Esophagus squamous epithelium (tissue), 5 donors: ENCODE measurements around the gene SUCLA2. TPM values are rescaled to one million over a fixed set of nuclear protein-coding genes. Genes with fewer than 3 reads are reported as not detected.

Experiments used
- DNase-seq: peaks from one replicate; lab custom pipeline; 2025; lab: John Stamatoyannopoulos, UW
- H3K27ac ChIP-seq, 4 donors: fragments of 200-600 bp; sonication (generic); one replicate each; pipeline ENCODE4 v1.5.1; 2016 to 2019; ENCODE audit warnings: mild to moderate bottlenecking in 1 of 4
- H3K27me3 ChIP-seq, 4 donors: fragments of 200-600 bp; sonication (generic); 1 replicate in 3 of 4; 2 replicates in 1 of 4; pipeline versions ENCODE4 v1.5.1 to v1.6.0; 2017 to 2021; ENCODE audit warnings: antibody characterized with exemption in 1 of 4
- H3K36me3 ChIP-seq, 3 donors: fragments of 200-600 bp; sonication (generic); one replicate each; pipeline ENCODE4 v1.5.1; 2016 to 2019
- H3K4me1 ChIP-seq, 3 donors: fragments of 200-600 bp; sonication (generic); one replicate each; pipeline ENCODE4 v1.5.1; 2017 to 2019
- H3K4me3 ChIP-seq, 4 donors: fragments of 200-600 bp; sonication (generic); 1 replicate in 3 of 4; 2 replicates in 1 of 4; pipeline ENCODE4 v1.5.1; 2016 to 2019; ENCODE audit warnings: mild to moderate bottlenecking in 2 of 4, moderate library complexity in 1 of 4
- H3K9me3 ChIP-seq, 3 donors: fragments of 200-600 bp; sonication (generic); one replicate each; pipeline ENCODE4 v1.5.1; 2016 to 2019
- POLR2A ChIP-seq, 4 donors: fragments of 450-650 bp; IDR thresholded peaks; one replicate each; pipeline ENCODE4 v1.6.1; 2017; ENCODE audit warnings: antibody characterized with exemption in 4 of 4, mild to moderate bottlenecking in 4 of 4, moderate library complexity in 3 of 4
- WGBS, 2 donors: methylation state at CpG; one replicate each; pipeline ENCODE4 v1.1.5; 2018; 5-methylcytosine and 5-hydroxymethylcytosine counted together
- intact Hi-C: fragments of 100-400 bp; cut with DNase I; formaldehyde crosslinking; loops from one replicate; pipeline ENCODE4 v1.15.0; 2022
- total RNA-seq, 4 donors: library from RNA; depleted of rRNA; stranded (reverse); fragments of >200 nt; gene quantifications; one replicate each; pipeline ENCODE4 v1.1.0, GENCODE V29; 2016
- TF ChIP-seq, protein P1 (sequence below), 6 experiments: fragments of 450-650 bp in 4 of 6; fragments of 200-600 bp in 2 of 6; sonication (generic) in 2 of 6; IDR thresholded peaks; one replicate each; pipeline ENCODE4 v1.5.1; 2016 to 2019; ENCODE audit warnings: antibody characterized with exemption in 6 of 6, mild to moderate bottlenecking in 4 of 6, moderate library complexity in 4 of 6
- donor health status: DM: yes; HTN: yes; CAD: no.

Gene SUCLA2
- total RNA-seq, 4 donors from 2014 or later: 22.7 to 56.6 (median 47.4) TPM

DNA sequence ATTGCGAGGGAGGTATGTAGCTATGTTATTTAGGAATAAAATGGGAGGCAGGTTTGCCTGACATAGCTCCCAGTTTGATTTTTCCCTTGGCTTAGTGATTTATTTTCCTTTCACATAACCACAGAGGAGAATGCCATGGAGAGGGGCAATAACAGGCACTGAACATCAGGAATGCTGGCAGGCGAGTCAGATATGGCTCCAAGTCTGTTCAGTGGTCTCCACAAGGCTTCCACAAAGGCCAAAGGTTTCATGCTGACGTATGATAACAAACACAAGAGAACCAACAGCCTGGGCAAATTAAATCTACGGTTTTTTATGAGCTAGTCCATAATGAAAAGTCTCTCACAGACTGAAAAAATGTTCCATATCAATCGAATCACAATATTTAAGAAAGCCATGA, 66.7 kb downstream of the SUCLA2 start:
- no peak for TF ChIP-seq POLR2A (IDR thresholded peaks at IDR 0.05)
- TF ChIP-seq, protein P1, sequence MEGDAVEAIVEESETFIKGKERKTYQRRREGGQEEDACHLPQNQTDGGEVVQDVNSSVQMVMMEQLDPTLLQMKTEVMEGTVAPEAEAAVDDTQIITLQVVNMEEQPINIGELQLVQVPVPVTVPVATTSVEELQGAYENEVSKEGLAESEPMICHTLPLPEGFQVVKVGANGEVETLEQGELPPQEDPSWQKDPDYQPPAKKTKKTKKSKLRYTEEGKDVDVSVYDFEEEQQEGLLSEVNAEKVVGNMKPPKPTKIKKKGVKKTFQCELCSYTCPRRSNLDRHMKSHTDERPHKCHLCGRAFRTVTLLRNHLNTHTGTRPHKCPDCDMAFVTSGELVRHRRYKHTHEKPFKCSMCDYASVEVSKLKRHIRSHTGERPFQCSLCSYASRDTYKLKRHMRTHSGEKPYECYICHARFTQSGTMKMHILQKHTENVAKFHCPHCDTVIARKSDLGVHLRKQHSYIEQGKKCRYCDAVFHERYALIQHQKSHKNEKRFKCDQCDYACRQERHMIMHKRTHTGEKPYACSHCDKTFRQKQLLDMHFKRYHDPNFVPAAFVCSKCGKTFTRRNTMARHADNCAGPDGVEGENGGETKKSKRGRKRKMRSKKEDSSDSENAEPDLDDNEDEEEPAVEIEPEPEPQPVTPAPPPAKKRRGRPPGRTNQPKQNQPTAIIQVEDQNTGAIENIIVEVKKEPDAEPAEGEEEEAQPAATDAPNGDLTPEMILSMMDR (IDR thresholded peaks at IDR 0.05): no peak
- intact Hi-C loops: no loop called here
- WGBS, 2 donors: 82 to 92% methylated on average over 5 of the region's 5 CpGs
- Histone ChIP-seq H3K27me3 (no peaks in the 10 kb centered on the region), H3K4me3 (no peak overlapping the region), H3K27ac (no peak overlapping the region), H3K36me3 (peaks cover 0 to 15% (median 0%) of the 10 kb centered on the region in 3 donors), H3K4me1 (no peaks in the 10 kb centered on the region), H3K9me3 (no peaks in the 10 kb centered on the region)
- DNase-seq: no peak

DNA sequence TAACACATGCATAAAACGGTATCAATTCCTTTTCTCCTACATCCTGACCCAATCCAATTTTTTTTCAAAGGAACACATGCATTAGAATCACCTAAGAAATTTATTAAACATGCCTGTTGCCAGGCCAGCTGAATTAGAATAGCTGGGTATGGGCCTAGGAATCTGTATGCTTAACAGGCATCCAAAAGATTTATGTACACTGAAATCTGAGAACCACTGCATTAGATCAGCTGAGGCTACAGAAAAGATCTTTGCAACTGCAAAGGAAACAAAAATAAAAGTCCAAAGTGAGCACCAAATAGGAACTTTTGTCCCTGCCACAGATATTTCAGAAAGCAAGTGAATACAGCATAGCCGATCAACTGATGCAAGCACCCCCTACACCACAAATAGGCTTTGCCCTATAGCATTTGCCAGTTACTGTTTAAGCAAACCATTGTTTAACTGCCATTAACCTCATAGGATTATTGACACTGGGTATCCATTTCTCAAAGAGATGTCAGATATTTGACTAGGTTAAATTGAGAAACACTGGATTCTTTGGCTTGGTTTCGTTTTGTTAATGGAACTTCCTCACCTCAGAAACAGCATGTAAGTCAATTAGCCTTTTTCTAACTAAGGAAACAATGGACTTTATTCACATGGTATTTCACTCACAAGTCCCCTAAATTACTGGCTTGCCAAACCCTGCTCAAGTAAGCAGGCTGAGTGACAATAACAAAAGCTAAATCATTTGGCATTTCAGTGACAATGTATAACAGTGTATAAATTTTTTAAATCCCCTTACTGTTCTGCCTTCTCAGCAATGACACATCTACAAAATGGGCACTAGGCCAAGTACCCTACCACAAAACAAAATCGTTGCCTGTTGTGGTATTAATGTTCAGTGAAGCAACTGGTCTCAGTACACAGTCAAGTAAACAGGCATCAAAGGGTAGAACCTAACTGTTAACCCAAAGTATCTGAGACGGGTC, 67.8 kb downstream of the SUCLA2 start:
- 57 to 60% methylated on average over 5 of the region's 5 CpGs for WGBS, 2 donors
- no peak overlapping the region for H3K4me3 ChIP-seq
- DNase-seq: no peak
- H3K4me1 ChIP-seq: no peaks in the 10 kb centered on the region
- intact Hi-C loops: no loop called here
- H3K27me3 ChIP-seq: no peaks in the 10 kb centered on the region
- no peak overlapping the region for H3K27ac ChIP-seq
- peaks cover 0 to 4% (median 0%) of the 10 kb centered on the region in 3 donors for H3K36me3 ChIP-seq
- no peaks in the 10 kb centered on the region for H3K9me3 ChIP-seq
- TF ChIP-seq, protein P1 (IDR thresholded peaks at IDR 0.05): no peak
- no peak for TF ChIP-seq POLR2A (IDR thresholded peaks at IDR 0.05)

DNA sequence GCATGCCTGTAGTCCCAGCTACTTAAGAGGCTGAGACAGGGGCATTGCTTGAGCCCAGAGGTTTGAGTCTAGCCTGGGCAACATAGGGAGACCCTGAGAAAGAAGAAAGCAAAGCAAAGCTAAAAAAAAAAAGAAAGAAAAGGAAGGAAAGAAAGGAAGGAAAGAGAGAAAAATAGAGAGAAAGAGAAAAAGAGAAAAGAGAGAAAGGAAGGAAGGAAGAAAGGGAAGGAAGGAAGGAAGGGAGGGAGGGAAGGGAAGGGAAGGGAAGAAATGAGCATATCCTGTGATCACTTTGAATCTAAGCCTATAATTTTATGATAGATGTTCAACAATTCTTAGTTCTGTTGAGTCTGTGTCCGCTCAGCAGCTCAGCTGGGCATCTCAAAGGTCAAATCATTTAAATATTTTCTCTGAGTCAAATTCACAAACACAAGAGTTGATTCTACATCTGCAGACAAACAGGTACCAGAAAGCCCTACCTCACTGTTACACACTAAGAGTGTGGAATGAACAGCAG, 70.4 kb downstream of the SUCLA2 start:
- intact Hi-C loops: no loop called here

DNA sequence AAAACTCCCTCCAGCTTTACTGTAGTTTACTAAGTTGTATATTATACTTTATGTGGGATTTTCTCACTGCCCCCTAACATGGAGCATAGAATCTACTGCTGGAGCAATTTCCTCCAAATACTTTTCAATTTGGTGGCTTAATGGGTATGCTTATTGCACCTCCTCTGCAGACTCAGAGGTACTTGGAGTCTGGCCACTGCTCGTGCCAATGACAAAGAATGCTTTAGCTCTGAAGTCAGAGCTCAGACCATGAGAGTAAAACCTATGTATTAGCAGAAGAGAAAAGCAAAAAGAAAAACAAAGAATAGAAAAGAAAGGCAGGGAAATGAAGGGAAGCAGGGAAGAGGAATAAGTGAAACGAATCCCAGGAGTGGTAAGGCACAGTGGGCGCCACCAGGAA, 71.9 kb downstream of the SUCLA2 start:
- 60 to 75% methylated on average over 3 of the region's 3 CpGs for WGBS, 2 donors
- no peaks in the 10 kb centered on the region for H3K27me3 ChIP-seq
- TF ChIP-seq, protein P1 (IDR thresholded peaks at IDR 0.05): no peak

More for the DNA sequence above, 70.4 kb downstream of the SUCLA2 start:
- no peaks in the 10 kb centered on the region for H3K4me1 ChIP-seq
- TF ChIP-seq, protein P1 (IDR thresholded peaks at IDR 0.05): no peak
- no peak for TF ChIP-seq POLR2A (IDR thresholded peaks at IDR 0.05)
- no peak for DNase-seq
- no peaks in the 10 kb centered on the region for H3K36me3 ChIP-seq
- no peak overlapping the region for H3K27ac ChIP-seq
- no peaks in the 10 kb centered on the region for H3K27me3 ChIP-seq
- H3K4me3 ChIP-seq: no peak overlapping the region
- no peaks in the 10 kb centered on the region for H3K9me3 ChIP-seq
- 76 to 93% methylated on average over 1 of the region's 1 CpG for WGBS, 2 donors

DNA sequence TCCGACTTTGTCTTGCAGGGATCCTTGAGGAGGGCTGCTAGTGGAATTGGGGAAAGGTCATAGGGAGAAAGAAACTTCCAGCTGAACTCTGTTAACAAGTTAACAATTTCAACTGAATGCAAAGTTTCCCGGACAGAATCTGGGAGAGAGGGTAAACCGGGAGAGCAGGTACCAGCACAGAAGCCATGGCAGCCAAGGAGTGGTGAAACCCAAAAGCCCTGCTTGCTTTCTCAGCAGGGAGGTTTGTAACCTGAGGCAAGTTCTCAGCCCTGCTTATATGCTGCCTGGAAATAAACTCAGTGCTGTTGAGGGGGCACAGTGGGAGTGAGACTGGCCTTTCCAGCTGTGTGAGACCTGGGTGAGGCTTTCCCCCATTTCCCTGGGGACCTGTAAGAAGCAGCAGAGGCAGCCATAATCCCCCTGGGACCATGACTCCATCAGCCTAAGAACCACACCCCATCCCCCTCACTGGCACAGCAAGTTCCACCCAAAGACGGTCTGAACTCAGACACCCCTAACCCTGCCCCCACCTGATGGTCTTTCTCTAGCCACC, 84.0 kb downstream of the SUCLA2 start:
- H3K9me3 ChIP-seq: no peaks in the 10 kb centered on the region
- TF ChIP-seq POLR2A (IDR thresholded peaks at IDR 0.05): no peak
- TF ChIP-seq, protein P1 (IDR thresholded peaks at IDR 0.05): no peak
- intact Hi-C loops: no loop called here
- no peak for DNase-seq
- WGBS, 2 donors: 76 to 92% methylated on average over 3 to 4 of the region's 4 CpGs
- H3K27ac ChIP-seq: no peak overlapping the region
- no peaks in the 10 kb centered on the region for H3K27me3 ChIP-seq
- H3K4me3 ChIP-seq: no peak overlapping the region
- no peaks in the 10 kb centered on the region for H3K36me3 ChIP-seq
- H3K4me1 ChIP-seq: no peaks in the 10 kb centered on the region

More for the DNA sequence above, 71.9 kb downstream of the SUCLA2 start:
- Histone ChIP-seq H3K9me3 (no peaks in the 10 kb centered on the region), H3K4me1 (no peaks in the 10 kb centered on the region), H3K36me3 (no peaks in the 10 kb centered on the region), H3K27ac (no peak overlapping the region), H3K4me3 (no peak overlapping the region)
- intact Hi-C loops: no loop called here
- no peak for DNase-seq
